ENCODE data around the gene RAD51B. TPM values are rescaled to one million over a fixed set of nuclear protein-coding genes. Genes with fewer than 3 reads are reported as not detected.

RAD51B gene
- total RNA-seq, 2 donors from 2014 or later = 22.8 to 33.8 TPM

DNA sequence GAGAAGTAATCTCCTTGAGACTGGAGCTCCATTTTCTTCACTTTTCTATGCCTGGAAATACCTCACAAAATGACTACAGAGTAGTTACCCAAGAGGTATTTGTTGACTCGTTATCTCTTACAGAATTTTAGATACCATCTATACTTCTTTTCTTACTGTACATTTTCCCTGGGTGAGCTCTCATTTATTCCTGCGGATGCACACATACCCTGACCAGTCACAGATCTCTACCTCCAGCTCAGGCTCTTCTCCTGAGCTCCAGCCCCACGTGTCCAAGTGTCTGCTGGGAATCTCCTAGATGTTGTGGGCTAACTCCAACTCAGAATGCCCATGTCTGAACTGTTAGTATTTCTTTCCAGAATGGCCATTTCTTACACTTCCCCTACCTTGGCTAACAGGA is 403.1 kb downstream of the RAD51B start:
- peaks cover 3% of the 10 kb centered on the region for H3K9me3 Mint-ChIP-seq

DNA sequence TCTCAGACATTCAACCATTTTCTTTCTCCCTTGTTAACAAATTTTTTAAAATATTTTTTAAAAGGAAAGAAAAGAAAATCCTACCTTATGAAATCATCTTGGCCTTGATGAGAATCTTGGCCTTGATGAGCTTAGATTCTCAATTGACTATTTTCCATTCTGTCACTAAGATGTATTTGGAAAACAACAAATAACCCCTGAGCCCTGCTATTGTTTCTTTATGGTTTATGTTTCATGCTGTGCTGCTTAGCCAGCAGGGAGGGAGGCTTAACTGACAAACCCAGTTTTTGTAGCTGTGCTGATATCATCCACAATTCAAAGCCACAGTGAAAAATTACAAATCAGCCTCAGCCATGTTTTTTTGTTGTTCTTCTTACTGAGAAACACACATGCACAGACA is 404.1 kb downstream of the RAD51B start:
- H3K27ac Mint-ChIP-seq = no peak overlapping the region
- peaks cover 31% of the 10 kb centered on the region for H3K4me1 Mint-ChIP-seq
- H3K9ac ChIP-seq (ENCODE audit: extremely low read depth, low read length, poor library complexity, severe bottlenecking) = no peak overlapping the region
- H3K27me3 ChIP-seq (ENCODE audit: control insufficient read depth, insufficient read depth, low read length, poor library complexity, severe bottlenecking) = no peaks in the 10 kb centered on the region
- no peak for TF ChIP-seq CTCF (conservative IDR thresholded peaks at IDR 0.05)
- H3K9me3 Mint-ChIP-seq = peaks cover 3% of the 10 kb centered on the region
- no peaks in the 10 kb centered on the region for H3K36me3 ChIP-seq (ENCODE audit: control insufficient read depth, insufficient read depth, low read length)
- H3K27me3 Mint-ChIP-seq (ENCODE audit: insufficient read depth) = peaks cover 3% of the 10 kb centered on the region
- H3K36me3 Mint-ChIP-seq (ENCODE audit: low read depth) = no peaks in the 10 kb centered on the region
- peak overlapping the region; percentile 26 for H3K27ac ChIP-seq (ENCODE audit: low read depth, low read length)
- no peak overlapping the region for H3K4me3 Mint-ChIP-seq
- no peaks in the 10 kb centered on the region for H3K9me3 ChIP-seq (ENCODE audit: control insufficient read depth, low read length)
- DNase-seq = no peak
- peaks cover 14% of the 10 kb centered on the region for H3K4me1 ChIP-seq (ENCODE audit: control insufficient read depth, insufficient read depth, low read length)
- no peak overlapping the region for H3K4me3 ChIP-seq (ENCODE audit: low read length)

More for the DNA sequence above, 403.1 kb downstream of the RAD51B start:
- Histone ChIP-seq H3K27me3 (ENCODE audit: control insufficient read depth, insufficient read depth, low read length, poor library complexity, severe bottlenecking) (no peaks in the 10 kb centered on the region), H3K27ac (ENCODE audit: low read depth, low read length) (no peak overlapping the region), H3K36me3 (ENCODE audit: control insufficient read depth, insufficient read depth, low read length) (no peaks in the 10 kb centered on the region), H3K9me3 (ENCODE audit: control insufficient read depth, low read length) (no peaks in the 10 kb centered on the region), H3K4me1 (ENCODE audit: control insufficient read depth, insufficient read depth, low read length) (peaks cover 16% of the 10 kb centered on the region), H3K9ac (ENCODE audit: extremely low read depth, low read length, poor library complexity, severe bottlenecking) (no peak overlapping the region), H3K4me3 (ENCODE audit: low read length) (no peak overlapping the region)
- no peaks in the 10 kb centered on the region for H3K36me3 Mint-ChIP-seq (ENCODE audit: low read depth)
- peaks cover 3% of the 10 kb centered on the region for H3K27me3 Mint-ChIP-seq (ENCODE audit: insufficient read depth)
- H3K27ac Mint-ChIP-seq = no peak overlapping the region
- no peak overlapping the region for H3K4me3 Mint-ChIP-seq
- TF ChIP-seq CTCF (conservative IDR thresholded peaks at IDR 0.05) = no peak
- no peak for DNase-seq
- 89 to 93% methylated on average over 2 to 3 of the region's 3 CpGs for WGBS, 2 experiments (ENCODE audit: insufficient coverage in 1 of 2, insufficient read length in 1 of 2)
- H3K4me1 Mint-ChIP-seq = peaks cover 31% of the 10 kb centered on the region

GRCh38 chr14:68225321-68225720 is 405.7 kb downstream of the RAD51B start:
- Histone ChIP-seq H3K27me3 (ENCODE audit: control insufficient read depth, insufficient read depth, low read length, poor library complexity, severe bottlenecking) (no peaks in the 10 kb centered on the region), H3K4me3 (ENCODE audit: low read length) (no peak overlapping the region), H3K9ac (ENCODE audit: extremely low read depth, low read length, poor library complexity, severe bottlenecking) (no peak overlapping the region), H3K4me1 (ENCODE audit: control insufficient read depth, insufficient read depth, low read length) (peaks cover 14% of the 10 kb centered on the region), H3K9me3 (ENCODE audit: control insufficient read depth, low read length) (no peaks in the 10 kb centered on the region), H3K36me3 (ENCODE audit: control insufficient read depth, insufficient read depth, low read length) (no peaks in the 10 kb centered on the region), H3K27ac (ENCODE audit: low read depth, low read length) (no peak overlapping the region)
- H3K36me3 Mint-ChIP-seq (ENCODE audit: low read depth) = no peaks in the 10 kb centered on the region
- TF ChIP-seq CTCF (conservative IDR thresholded peaks at IDR 0.05) = no peak
- DNase-seq = no peak
- H3K27me3 Mint-ChIP-seq (ENCODE audit: insufficient read depth) = peaks cover 3% of the 10 kb centered on the region
- peaks cover 3% of the 10 kb centered on the region for H3K9me3 Mint-ChIP-seq
- H3K4me1 Mint-ChIP-seq = peaks cover 26% of the 10 kb centered on the region
- 78 to 89% methylated on average over 1 to 2 of the region's 2 CpGs for WGBS, 2 experiments (ENCODE audit: insufficient coverage in 1 of 2, insufficient read length in 1 of 2)
- H3K4me3 Mint-ChIP-seq = no peak overlapping the region
- H3K27ac Mint-ChIP-seq = no peak overlapping the region

All from endodermal cell (in vitro differentiated cells).